Measurements from ENCODE around the gene ROBO1.

DNA sequence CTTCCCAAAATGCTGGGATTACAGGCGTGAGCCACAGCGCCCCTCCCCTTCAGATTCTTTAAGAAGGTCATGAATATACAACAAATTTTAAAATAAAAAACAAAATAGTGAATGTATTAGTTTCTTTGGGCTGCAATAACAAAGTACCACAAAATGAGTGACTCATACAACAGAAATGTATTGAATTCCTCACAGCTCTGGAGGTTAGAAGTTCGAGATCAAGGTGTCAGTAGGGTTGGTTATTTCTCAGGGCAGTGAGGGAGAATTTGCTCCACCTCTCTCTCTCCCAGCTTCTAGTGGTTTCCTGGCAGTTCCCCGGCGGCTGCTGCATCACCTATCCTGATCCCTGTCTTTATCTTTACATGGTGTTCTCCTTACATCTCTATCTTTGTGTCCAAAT is 804.0 kb downstream of the ROBO1 start:
- TF ChIP-seq, protein P1, sequence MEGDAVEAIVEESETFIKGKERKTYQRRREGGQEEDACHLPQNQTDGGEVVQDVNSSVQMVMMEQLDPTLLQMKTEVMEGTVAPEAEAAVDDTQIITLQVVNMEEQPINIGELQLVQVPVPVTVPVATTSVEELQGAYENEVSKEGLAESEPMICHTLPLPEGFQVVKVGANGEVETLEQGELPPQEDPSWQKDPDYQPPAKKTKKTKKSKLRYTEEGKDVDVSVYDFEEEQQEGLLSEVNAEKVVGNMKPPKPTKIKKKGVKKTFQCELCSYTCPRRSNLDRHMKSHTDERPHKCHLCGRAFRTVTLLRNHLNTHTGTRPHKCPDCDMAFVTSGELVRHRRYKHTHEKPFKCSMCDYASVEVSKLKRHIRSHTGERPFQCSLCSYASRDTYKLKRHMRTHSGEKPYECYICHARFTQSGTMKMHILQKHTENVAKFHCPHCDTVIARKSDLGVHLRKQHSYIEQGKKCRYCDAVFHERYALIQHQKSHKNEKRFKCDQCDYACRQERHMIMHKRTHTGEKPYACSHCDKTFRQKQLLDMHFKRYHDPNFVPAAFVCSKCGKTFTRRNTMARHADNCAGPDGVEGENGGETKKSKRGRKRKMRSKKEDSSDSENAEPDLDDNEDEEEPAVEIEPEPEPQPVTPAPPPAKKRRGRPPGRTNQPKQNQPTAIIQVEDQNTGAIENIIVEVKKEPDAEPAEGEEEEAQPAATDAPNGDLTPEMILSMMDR (IDR thresholded peaks at IDR 0.05) = no peak
- TF ChIP-seq POLR2A (IDR thresholded peaks at IDR 0.05) = no peak

Measured in right lobe of liver (tissue), 4 donors.